Natural killer cell (primary cell): ENCODE measurements around the gene BSDC1. TPM values are rescaled to one million over a fixed set of nuclear protein-coding genes. Genes with fewer than 3 reads are reported as not detected.

ENCODE experiments used
- ATAC-seq, 3 donors: fragments of 150-1000 bp in 2 of 3; fragments of 200-7000 bp in 1 of 3; cut with Tn5 transposase; 1 replicate in 1 of 3; 2 replicates in 2 of 3; pipeline ENCODE4 v1.10.0; 2021; ENCODE audit warnings: mild to moderate bottlenecking in 2 of 3, moderate library complexity in 2 of 3
- DNase-seq, 2 donors: peaks; one replicate each; pipeline versions ENCODE4 v3.0.0 to v3.0.0-alpha.2; 2013 to 2021; ENCODE audit warnings: mixed read lengths in 1 of 2
- H3K27ac ChIP-seq: one replicate; pipeline ENCODE4 v1.5.1; 2013; ENCODE audit warnings: mild to moderate bottlenecking, low read length
- H3K27me3 ChIP-seq: one replicate; pipeline ENCODE4 v1.6.1; 2013; ENCODE audit warnings: low read length; ENCODE audit not compliant: control insufficient read depth, insufficient read depth
- H3K36me3 ChIP-seq: one replicate; pipeline ENCODE4 v1.6.1; 2013; ENCODE audit warnings: low read length; ENCODE audit not compliant: control insufficient read depth, insufficient read depth
- H3K4me1 ChIP-seq: one replicate; pipeline ENCODE4 v1.6.1; 2013; ENCODE audit warnings: low read length; ENCODE audit not compliant: control insufficient read depth, insufficient read depth
- H3K4me3 ChIP-seq: one replicate; pipeline ENCODE4 v1.5.1; 2013; ENCODE audit warnings: low read length
- H3K9me3 ChIP-seq: one replicate; pipeline ENCODE4 v1.6.1; 2013; ENCODE audit warnings: low read length; ENCODE audit not compliant: control insufficient read depth, insufficient read depth
- H3K27ac Mint-ChIP-seq, 2 donors: one replicate each; pipeline ENCODE4 v1.8.0; 2022; ENCODE audit warnings: mild to moderate bottlenecking in 2 of 2, mixed read lengths in 2 of 2, moderate library complexity in 1 of 2
- H3K27me3 Mint-ChIP-seq, 2 donors: one replicate each; pipeline ENCODE4 v1.8.0; 2022; ENCODE audit warnings: low read depth in 2 of 2, mixed read lengths in 2 of 2
- H3K36me3 Mint-ChIP-seq: one replicate; pipeline ENCODE4 v1.8.0; 2022; ENCODE audit warnings: mixed read lengths
- H3K4me1 Mint-ChIP-seq, 2 donors: one replicate each; pipeline ENCODE4 v1.8.0; 2022; ENCODE audit warnings: mixed read lengths in 2 of 2
- H3K4me3 Mint-ChIP-seq: one replicate; pipeline ENCODE4 v1.8.0; 2022; ENCODE audit warnings: mild to moderate bottlenecking, moderate library complexity, mixed read lengths
- H3K9me3 Mint-ChIP-seq, 2 donors: one replicate each; pipeline ENCODE4 v1.8.0; 2022; ENCODE audit warnings: mixed read lengths in 2 of 2
- CTCF ChIP-seq: fragments of 200-600 bp; IDR thresholded peaks from one replicate; pipeline ENCODE4 v1.8.0; 2022; ENCODE audit warnings: antibody characterized with exemption
- WGBS: methylation state at CpG from one replicate; pipeline ENCODE4 v1.1.7; 2013; ENCODE audit warnings: missing lambda C conversion rate; ENCODE audit not compliant: insufficient coverage; 5-methylcytosine and 5-hydroxymethylcytosine counted together
- intact Hi-C: fragments of 100-400 bp; cut with micrococcal nuclease; formaldehyde crosslinking; loops from one replicate; pipeline ENCODE4 v1.14.2; 2022
- total RNA-seq, 4 donors: library from RNA; stranded (reverse); fragments of 120-200 nt in 1 of 4; gene quantifications; one replicate each; pipeline versions ENCODE4 v1.2.3 to v1.2.4, GENCODE V29; 2013 to 2022

BSDC1 gene
- total RNA-seq, 3 donors from 2014 or later (not counting 1 experiment from before 2014, with no cell fraction given) = 150 to 203 (median 174) TPM

- peak overlapping the region; percentile 69 for H3K4me3 Mint-ChIP-seq
- intact Hi-C loops = no loop called here
- H3K4me1 Mint-ChIP-seq = peaks cover 28 to 46% of the 10 kb centered on the region in 2 donors
Observed at GRCh38 chr1:32333251-32333963, 60.8 kb downstream of the BSDC1 start.

GRCh38 chr1:32332290-32333079 is 61.8 kb downstream of the BSDC1 start:
- Histone ChIP-seq H3K27ac (no peak overlapping the region), H3K4me3 (no peak overlapping the region), H3K27me3 (no peaks in the 10 kb centered on the region), H3K4me1 (peaks cover 24% of the 10 kb centered on the region), H3K9me3 (no peaks in the 10 kb centered on the region), H3K36me3 (peaks cover 64% of the 10 kb centered on the region)
- peaks cover 19 to 37% of the 10 kb centered on the region in 2 donors for H3K4me1 Mint-ChIP-seq
- intact Hi-C loops = no loop called here
- WGBS = 96% methylated on average over 3 of the region's 3 CpGs
- no peak overlapping the region for H3K27ac Mint-ChIP-seq
- H3K4me3 Mint-ChIP-seq = no peak overlapping the region
- H3K36me3 Mint-ChIP-seq = peaks cover 11% of the 10 kb centered on the region
- no peaks in the 10 kb centered on the region for H3K9me3 Mint-ChIP-seq
- DNase-seq = no peak
- ATAC-seq = no peak
- no peaks in the 10 kb centered on the region for H3K27me3 Mint-ChIP-seq
- TF ChIP-seq CTCF = no peak

More at GRCh38 chr1:32333251-32333963, 60.8 kb downstream of the BSDC1 start:
- Mint-ChIP-seq H3K27me3 (no peaks in the 10 kb centered on the region), H3K9me3 (no peaks in the 10 kb centered on the region), H3K27ac (peak overlapping the region; percentile 36 to 38), H3K36me3 (peaks cover 11% of the 10 kb centered on the region)
- Histone ChIP-seq H3K27me3 (no peaks in the 10 kb centered on the region), H3K4me1 (peaks cover 33% of the 10 kb centered on the region), H3K4me3 (no peak overlapping the region), H3K36me3 (peaks cover 56% of the 10 kb centered on the region), H3K9me3 (no peaks in the 10 kb centered on the region), H3K27ac (no peak overlapping the region)
- TF ChIP-seq CTCF = no peak
- no peak for ATAC-seq
- no peak for DNase-seq
- 93% methylated on average over 2 of the region's 3 CpGs for WGBS

GRCh38 chr1:32331549-32331948 is 62.7 kb downstream of the BSDC1 start:
- Histone ChIP-seq H3K4me1 (peaks cover 15% of the 10 kb centered on the region), H3K27me3 (no peaks in the 10 kb centered on the region), H3K9me3 (no peaks in the 10 kb centered on the region), H3K36me3 (peaks cover 73% of the 10 kb centered on the region), H3K27ac (no peak overlapping the region), H3K4me3 (no peak overlapping the region)
- no peak for ATAC-seq
- Mint-ChIP-seq H3K9me3 (no peaks in the 10 kb centered on the region), H3K27ac (peak overlapping the region in 1 of 2 donors; percentile 9), H3K27me3 (no peaks in the 10 kb centered on the region), H3K4me1 (peaks cover 18 to 28% of the 10 kb centered on the region in 2 donors), H3K36me3 (peaks cover 11% of the 10 kb centered on the region), H3K4me3 (no peak overlapping the region)
- no peak for TF ChIP-seq CTCF
- no peak for DNase-seq
- intact Hi-C loops = no loop called here
- 95% methylated on average over 12 of the region's 12 CpGs for WGBS
